ENCODE data around the gene GTF2H4. TPM values are rescaled to one million over a fixed set of nuclear protein-coding genes. Genes with fewer than 3 reads are reported as not detected.
"Not testable (repeated sequence)": the region's sequence is repeated elsewhere in the genome, so short reads cannot be mapped to it uniquely, and the experiment has no call there.

The GTF2H4 gene
- total and polyA plus RNA-seq, 2 experiments from 2014 or later: 20.7 to 25.8 TPM

GRCh38 chr6:30908700-30909099 lies 693 bp downstream of the GTF2H4 start:
- Histone ChIP-seq H3K9me3 (ENCODE audit: low read depth) (no peaks in the 10 kb centered on the region), H3K4me3 (peak overlapping the region; percentile 98), H3K4me1 (ENCODE audit: low read depth) (peaks cover 8% of the 10 kb centered on the region), H3K27me3 (no peaks in the 10 kb centered on the region), H3K36me3 (peaks cover 9% of the 10 kb centered on the region), H3K27ac (no peak overlapping the region)
- no peak for DNase-seq (ENCODE audit: low read depth in 1 of 2, low spot score in 1 of 2)
- no peak for TF ChIP-seq CTCF (IDR thresholded peaks at IDR 0.05; ENCODE audit: low read depth, low read length)

- H3K36me3 ChIP-seq; H3K4me3 ChIP-seq; H3K9me3 ChIP-seq (ENCODE audit: low read depth); H3K27me3 ChIP-seq; H3K27ac ChIP-seq; DNase-seq (ENCODE audit: low read depth in 1 of 2, low spot score in 1 of 2): not testable (repeated sequence)
- H3K4me1 ChIP-seq (ENCODE audit: low read depth): peaks cover 20% of the 10 kb centered on the region
Observed at GRCh38 chr6:30910473-30910872, 2.5 kb downstream of the GTF2H4 start.

- Histone ChIP-seq H3K27me3 (no peaks in the 10 kb centered on the region), H3K36me3 (peaks cover 16% of the 10 kb centered on the region), H3K4me3 (no peak overlapping the region), H3K27ac (no peak overlapping the region), H3K4me1 (ENCODE audit: low read depth) (peaks cover 26% of the 10 kb centered on the region), H3K9me3 (ENCODE audit: low read depth) (no peaks in the 10 kb centered on the region)
- DNase-seq (ENCODE audit: low read depth in 1 of 2, low spot score in 1 of 2): no peak
- no peak for TF ChIP-seq CTCF (IDR thresholded peaks at IDR 0.05; ENCODE audit: low read depth, low read length)
Observed at GRCh38 chr6:30912746-30913520, 4.9 kb downstream of the GTF2H4 start.

GRCh38 chr6:30913721-30914075 lies 5.7 kb downstream of the GTF2H4 start:
- peaks cover 24% of the 10 kb centered on the region for H3K4me1 ChIP-seq (ENCODE audit: low read depth)
- H3K27me3 ChIP-seq: no peaks in the 10 kb centered on the region
- H3K9me3 ChIP-seq (ENCODE audit: low read depth): no peaks in the 10 kb centered on the region
- peak overlapping the region; percentile 37 for H3K27ac ChIP-seq
- H3K4me3 ChIP-seq: peak overlapping the region; percentile 27
- no peak for TF ChIP-seq CTCF (IDR thresholded peaks at IDR 0.05; ENCODE audit: low read depth, low read length)
- DNase-seq (ENCODE audit: low read depth in 1 of 2, low spot score in 1 of 2): peak in 1 of 2 donors; percentile 7
- H3K36me3 ChIP-seq: peaks cover 16% of the 10 kb centered on the region

- Histone ChIP-seq H3K9me3 (ENCODE audit: low read depth) (no peaks in the 10 kb centered on the region), H3K36me3 (peaks cover 16% of the 10 kb centered on the region), H3K27me3 (no peaks in the 10 kb centered on the region), H3K27ac (peak within 1 kb of the TSS; percentile 90), H3K4me1 (ENCODE audit: low read depth) (peaks cover 21% of the 10 kb centered on the region), H3K4me3 (peak within 1 kb of the TSS; percentile 27)
- TF ChIP-seq CTCF (IDR thresholded peaks at IDR 0.05; ENCODE audit: low read depth, low read length): peak; percentile 51
- peak; percentile 94 to 96 for DNase-seq (ENCODE audit: low read depth in 1 of 2, low spot score in 1 of 2)
Observed at GRCh38 chr6:30914076-30914853, 6.3 kb downstream of the GTF2H4 start, which contains the start of gene VARS2. Gene VARS2 (plus strand): TSS chr6:30914238. CDS start chr6:30914837, 599 bp downstream.

All from cardiac muscle cell (in vitro differentiated cells and primary cell).